ENCODE measurements around the gene ITIH5. TPM values are rescaled to one million over a fixed set of nuclear protein-coding genes. Genes with fewer than 3 reads are reported as not detected.
"Not testable (repeated sequence)": the region's sequence is repeated elsewhere in the genome, so short reads cannot be mapped to it uniquely, and the experiment has no call there.

Gene ITIH5
- total and polyA plus RNA-seq, 2 experiments from 2014 or later = 22.3 to 22.8 TPM

DNA sequence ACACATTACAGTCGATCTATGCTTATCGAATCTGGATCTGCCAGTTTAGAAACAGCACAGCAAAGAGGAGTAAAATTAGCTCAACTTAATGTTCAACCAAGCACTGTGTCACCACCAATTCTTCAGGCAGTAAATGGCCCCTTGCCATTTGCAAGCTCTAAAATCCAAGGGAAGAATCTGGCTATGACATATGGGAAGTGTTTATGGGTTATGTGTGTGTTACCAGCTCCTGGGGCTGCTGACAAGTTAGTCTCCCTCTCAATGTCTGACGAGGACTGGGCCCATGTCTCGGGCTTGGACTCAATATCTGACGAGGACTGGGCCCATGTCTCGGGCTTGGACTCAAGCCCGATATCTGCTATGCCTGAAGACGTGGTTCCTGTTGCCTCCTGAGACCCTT, 30.7 kb upstream of the ITIH5 start:
- Histone ChIP-seq H2AFZ (no peak overlapping the region), H4K20me1 (ENCODE audit: insufficient read depth, poor library complexity, severe bottlenecking) (no peaks in the 10 kb centered on the region), H3K4me1 (ENCODE audit: insufficient read depth) (no peaks in the 10 kb centered on the region), H3K27me3 (no peaks in the 10 kb centered on the region), H3K9me2 (replicated peaks; ENCODE audit: insufficient read depth) (no peaks in the 10 kb centered on the region), H3K36me3 (replicated peaks; ENCODE audit: insufficient read depth, low read depth) (no peaks in the 10 kb centered on the region), H3K4me2 (no peak overlapping the region), H3K9me3 (ENCODE audit: low read depth) (no peaks in the 10 kb centered on the region), H3K4me3 (no peak overlapping the region), H3K27ac (no peak overlapping the region), H3K79me2 (no peaks in the 10 kb centered on the region)
- 79% methylated on average over 8 of the region's 8 CpGs for WGBS (ENCODE audit: low lambda C conversion rate, missing lambda C conversion rate)
- DNase-seq (ENCODE audit: low spot score) = no peak
- TF ChIP-seq EZH2 (IDR thresholded peaks at IDR 0.05; ENCODE audit: borderline replicate concordance) = no peak
- TF ChIP-seq EZH2phosphoT487 (IDR thresholded peaks at IDR 0.05; ENCODE audit: low read depth, severe bottlenecking, unreplicated experiment) = no peak
- TF ChIP-seq, protein P1, sequence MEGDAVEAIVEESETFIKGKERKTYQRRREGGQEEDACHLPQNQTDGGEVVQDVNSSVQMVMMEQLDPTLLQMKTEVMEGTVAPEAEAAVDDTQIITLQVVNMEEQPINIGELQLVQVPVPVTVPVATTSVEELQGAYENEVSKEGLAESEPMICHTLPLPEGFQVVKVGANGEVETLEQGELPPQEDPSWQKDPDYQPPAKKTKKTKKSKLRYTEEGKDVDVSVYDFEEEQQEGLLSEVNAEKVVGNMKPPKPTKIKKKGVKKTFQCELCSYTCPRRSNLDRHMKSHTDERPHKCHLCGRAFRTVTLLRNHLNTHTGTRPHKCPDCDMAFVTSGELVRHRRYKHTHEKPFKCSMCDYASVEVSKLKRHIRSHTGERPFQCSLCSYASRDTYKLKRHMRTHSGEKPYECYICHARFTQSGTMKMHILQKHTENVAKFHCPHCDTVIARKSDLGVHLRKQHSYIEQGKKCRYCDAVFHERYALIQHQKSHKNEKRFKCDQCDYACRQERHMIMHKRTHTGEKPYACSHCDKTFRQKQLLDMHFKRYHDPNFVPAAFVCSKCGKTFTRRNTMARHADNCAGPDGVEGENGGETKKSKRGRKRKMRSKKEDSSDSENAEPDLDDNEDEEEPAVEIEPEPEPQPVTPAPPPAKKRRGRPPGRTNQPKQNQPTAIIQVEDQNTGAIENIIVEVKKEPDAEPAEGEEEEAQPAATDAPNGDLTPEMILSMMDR (IDR thresholded peaks at IDR 0.05; ENCODE audit: poor library complexity) = no peak

DNA sequence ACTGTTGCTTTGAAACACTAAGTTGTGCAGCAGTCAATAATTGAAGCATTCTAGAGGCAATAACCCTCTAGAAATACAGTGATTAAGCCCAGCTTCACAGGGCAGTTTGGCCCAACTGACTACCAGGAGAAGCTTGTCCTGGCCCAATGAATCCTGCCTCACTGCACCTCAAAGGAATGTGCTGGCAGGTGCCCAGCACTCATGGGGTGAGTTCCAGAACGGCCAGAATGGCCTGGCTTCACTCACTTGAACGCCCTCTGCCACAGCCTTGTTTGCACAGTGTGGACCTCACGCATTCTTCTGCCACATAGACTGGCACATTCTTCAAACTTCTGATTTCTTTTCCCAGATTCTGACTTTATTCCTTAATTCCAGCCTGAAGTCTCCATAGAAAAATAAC, 29.8 kb upstream of the ITIH5 start:
- 65% methylated on average over 3 of the region's 3 CpGs for WGBS (ENCODE audit: low lambda C conversion rate, missing lambda C conversion rate)
- Histone ChIP-seq H3K4me2 (no peak overlapping the region), H2AFZ (no peak overlapping the region), H3K79me2 (no peaks in the 10 kb centered on the region), H3K4me3 (no peak overlapping the region), H3K36me3 (replicated peaks; ENCODE audit: insufficient read depth, low read depth) (no peaks in the 10 kb centered on the region), H3K27ac (no peak overlapping the region), H3K9me2 (replicated peaks; ENCODE audit: insufficient read depth) (no peaks in the 10 kb centered on the region), H3K4me1 (ENCODE audit: insufficient read depth) (no peaks in the 10 kb centered on the region), H3K27me3 (no peaks in the 10 kb centered on the region), H3K9me3 (ENCODE audit: low read depth) (no peaks in the 10 kb centered on the region), H4K20me1 (ENCODE audit: insufficient read depth, poor library complexity, severe bottlenecking) (no peaks in the 10 kb centered on the region)
- TF ChIP-seq, protein P1 (IDR thresholded peaks at IDR 0.05; ENCODE audit: poor library complexity) = no peak
- TF ChIP-seq EZH2 (IDR thresholded peaks at IDR 0.05; ENCODE audit: borderline replicate concordance) (no peak), EZH2phosphoT487 (IDR thresholded peaks at IDR 0.05; ENCODE audit: low read depth, severe bottlenecking, unreplicated experiment) (no peak)
- no peak for DNase-seq (ENCODE audit: low spot score)

DNA sequence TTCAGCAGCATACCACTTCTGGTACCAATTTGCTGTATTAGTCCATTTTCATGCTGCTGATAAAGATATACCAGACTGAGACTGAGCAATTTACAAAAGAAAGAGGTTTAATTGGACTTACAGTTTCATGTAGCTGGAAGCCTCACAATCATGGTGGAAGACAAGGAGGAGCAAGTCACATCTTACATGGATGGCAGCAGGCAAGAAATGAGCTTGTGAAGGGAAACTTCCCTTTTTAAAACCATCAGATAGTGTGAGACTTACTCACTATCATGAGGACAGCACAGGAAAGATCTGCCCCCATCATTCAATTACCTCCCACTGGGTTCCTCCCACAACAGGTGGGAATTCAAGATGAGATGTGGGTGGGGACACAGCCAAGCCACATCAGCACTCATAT, 26.4 kb upstream of the ITIH5 start:
- H3K4me3 ChIP-seq; H3K9me3 ChIP-seq (ENCODE audit: low read depth); H2AFZ ChIP-seq; H3K79me2 ChIP-seq; H3K4me2 ChIP-seq; DNase-seq (ENCODE audit: low spot score); H3K27ac ChIP-seq; H3K9me2 ChIP-seq (replicated peaks; ENCODE audit: insufficient read depth); H4K20me1 ChIP-seq (ENCODE audit: insufficient read depth, poor library complexity, severe bottlenecking); H3K4me1 ChIP-seq (ENCODE audit: insufficient read depth); H3K27me3 ChIP-seq; H3K36me3 ChIP-seq (replicated peaks; ENCODE audit: insufficient read depth, low read depth): not testable (repeated sequence)

DNA sequence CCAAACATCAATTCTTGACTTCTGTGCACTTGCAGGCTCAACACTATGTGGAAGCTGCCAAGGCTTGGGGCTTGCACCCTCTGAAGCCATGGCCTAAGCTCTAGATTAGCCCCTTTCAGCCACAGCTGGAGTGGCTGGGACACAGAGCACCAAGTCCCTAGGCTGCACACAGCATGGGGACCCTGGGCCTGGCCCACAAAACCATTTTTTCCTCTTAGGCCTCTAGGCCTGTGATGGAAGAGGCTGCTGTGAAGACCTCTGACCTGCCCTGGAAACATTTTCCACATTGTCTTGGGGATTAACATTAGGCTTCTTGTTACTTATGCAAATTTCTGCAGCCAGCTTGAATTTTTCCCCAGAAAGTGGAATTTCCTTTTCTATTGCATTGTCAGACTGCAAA, 25.6 kb upstream of the ITIH5 start:
- not testable (repeated sequence) for H3K27me3 ChIP-seq; DNase-seq (ENCODE audit: low spot score); H3K4me1 ChIP-seq (ENCODE audit: insufficient read depth); H3K36me3 ChIP-seq (replicated peaks; ENCODE audit: insufficient read depth, low read depth); H2AFZ ChIP-seq; H3K79me2 ChIP-seq; H3K9me3 ChIP-seq (ENCODE audit: low read depth); H3K4me3 ChIP-seq; H3K4me2 ChIP-seq; H3K9me2 ChIP-seq (replicated peaks; ENCODE audit: insufficient read depth); H4K20me1 ChIP-seq (ENCODE audit: insufficient read depth, poor library complexity, severe bottlenecking); H3K27ac ChIP-seq

DNA sequence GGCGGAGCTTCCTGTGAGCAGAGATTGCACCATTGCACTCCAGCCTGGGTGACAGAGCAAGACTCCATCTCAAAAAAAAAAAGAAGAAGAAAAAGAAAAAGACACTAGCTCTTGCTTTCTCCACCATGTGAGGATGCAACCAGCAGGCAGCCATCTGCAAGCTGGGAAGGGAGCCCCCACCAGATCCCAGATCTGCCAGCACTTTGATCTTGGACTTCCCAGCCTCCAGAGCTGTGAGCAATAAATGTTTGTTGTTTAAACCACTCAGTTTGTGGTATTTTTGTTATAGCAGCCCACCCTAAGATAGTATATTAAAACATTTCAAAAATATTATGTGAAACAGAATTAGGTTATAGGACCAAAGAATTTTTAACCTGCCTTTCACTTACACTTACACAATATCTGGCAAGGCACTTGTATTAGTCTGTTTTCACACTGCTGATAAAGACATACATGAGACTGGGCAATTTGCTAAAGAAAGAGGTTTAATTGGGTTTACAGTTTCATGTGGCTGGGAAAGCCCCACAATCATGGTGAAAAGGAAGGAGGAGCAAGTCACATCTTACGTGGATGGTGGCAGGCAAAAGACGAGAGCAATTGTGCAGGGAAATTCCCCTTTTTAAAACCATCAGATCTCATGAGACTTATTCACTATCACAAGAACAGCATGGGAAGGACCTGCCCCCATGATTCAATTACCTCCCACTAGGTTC, 24.3 kb upstream of the ITIH5 start:
- 93% methylated on average over 3 of the region's 3 CpGs for WGBS (ENCODE audit: low lambda C conversion rate, missing lambda C conversion rate)

More for the DNA sequence above, 24.3 kb upstream of the ITIH5 start:
- not testable (repeated sequence) for H3K9me2 ChIP-seq (replicated peaks; ENCODE audit: insufficient read depth); H3K27me3 ChIP-seq; H4K20me1 ChIP-seq (ENCODE audit: insufficient read depth, poor library complexity, severe bottlenecking); H3K79me2 ChIP-seq; H3K27ac ChIP-seq; H3K4me1 ChIP-seq (ENCODE audit: insufficient read depth); H3K4me2 ChIP-seq; H3K36me3 ChIP-seq (replicated peaks; ENCODE audit: insufficient read depth, low read depth); DNase-seq (ENCODE audit: low spot score); H2AFZ ChIP-seq; H3K9me3 ChIP-seq (ENCODE audit: low read depth); H3K4me3 ChIP-seq
